HG02798 (cell line): ENCODE measurements around the gene NR4A2.
A peak's percentile ranks its signal among the peaks of the same experiment; 100 is the strongest.

ENCODE experiments used
- ATAC-seq: cut with Tn5 transposase; IDR thresholded peaks from one replicate; pipeline ENCODE4 v1.9.1; 2021; ENCODE audit warnings: mild to moderate bottlenecking; ENCODE audit not compliant: unreplicated experiment, poor library complexity

The NR4A2 gene

GRCh38 chr2:156332534-156333273, at the start of gene NR4A2:
Gene NR4A2 (minus strand): TSS chr2:156332721. CDS start chr2:156330186, 2,535 bp downstream.
- peak; percentile 83 for ATAC-seq

- ATAC-seq = peak; percentile 85
Measured at GRCh38 chr2:156380117-156380645, 47.7 kb upstream of the NR4A2 start.

GRCh38 chr2:156379714-156380113, 47.2 kb upstream of the NR4A2 start:
- ATAC-seq = no peak

- peak; percentile 54 for ATAC-seq
Measured at GRCh38 chr2:156379071-156379470, 46.5 kb upstream of the NR4A2 start.

- ATAC-seq = no peak
Measured at GRCh38 chr2:156366753-156367152, 34.2 kb upstream of the NR4A2 start.

- ATAC-seq = no peak
Measured at GRCh38 chr2:156363141-156363540, 30.6 kb upstream of the NR4A2 start.

- no peak for ATAC-seq
Measured at GRCh38 chr2:156356014-156356754, 23.7 kb upstream of the NR4A2 start.

- ATAC-seq = no peak
Measured at GRCh38 chr2:156352911-156353310, 20.4 kb upstream of the NR4A2 start.

- no peak for ATAC-seq
Measured at GRCh38 chr2:156350374-156351142, 18.0 kb upstream of the NR4A2 start.

GRCh38 chr2:156349605-156350004, 17.1 kb upstream of the NR4A2 start:
- no peak for ATAC-seq

- no peak for ATAC-seq
Measured at GRCh38 chr2:156349161-156349560, 16.6 kb upstream of the NR4A2 start.

- no peak for ATAC-seq
Measured at GRCh38 chr2:156347431-156347830, 14.9 kb upstream of the NR4A2 start.

GRCh38 chr2:156346731-156347130, 14.2 kb upstream of the NR4A2 start:
- ATAC-seq = no peak

- ATAC-seq = no peak
Measured at GRCh38 chr2:156345582-156345981, 13.1 kb upstream of the NR4A2 start.

- ATAC-seq = no peak
Measured at GRCh38 chr2:156343940-156344301, 11.4 kb upstream of the NR4A2 start.

- no peak for ATAC-seq
Measured at GRCh38 chr2:156343096-156343939, 10.8 kb upstream of the NR4A2 start.

- ATAC-seq = peak; percentile 60
Measured at GRCh38 chr2:156342254-156343095, 10.0 kb upstream of the NR4A2 start.

- ATAC-seq = peak; percentile 82
Measured at GRCh38 chr2:156341452-156342253, 9.1 kb upstream of the NR4A2 start.
